ENCODE data around the gene ALDH1A1.
"Not testable (repeated sequence)": the region's sequence is repeated elsewhere in the genome, so short reads cannot be mapped to it uniquely, and the experiment has no call there.

ALDH1A1 gene

DNA sequence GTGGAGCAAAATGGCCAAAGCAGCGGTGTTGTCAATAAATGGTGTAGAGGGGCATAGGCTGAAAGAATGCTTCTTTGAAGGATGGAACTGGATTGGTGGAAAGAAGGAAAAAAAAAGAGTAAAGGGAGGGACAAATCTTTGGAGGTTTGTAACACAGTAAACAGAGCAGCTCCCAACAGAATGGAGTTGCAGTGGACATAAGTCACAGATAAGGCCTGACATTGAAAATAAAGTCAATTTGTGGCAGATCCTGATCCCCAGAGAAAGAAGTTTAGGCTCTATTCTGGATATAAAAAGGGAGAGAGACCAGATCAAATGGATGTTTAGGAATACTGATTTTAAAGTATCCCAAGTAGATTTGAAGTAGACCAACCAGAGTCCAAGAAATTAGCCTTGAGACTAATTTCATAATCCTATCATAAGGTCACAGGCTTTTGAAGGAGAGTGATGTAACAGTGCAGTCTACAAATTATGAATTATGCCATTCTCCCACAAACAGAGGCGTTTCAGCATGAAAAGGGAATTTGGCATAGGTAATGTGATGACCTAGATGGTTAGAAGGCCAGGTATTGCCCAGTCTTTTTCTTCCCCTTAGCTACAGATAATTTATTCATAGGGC is 8.9 kb downstream of the ALDH1A1 start:
- no peak for DNase-seq (ENCODE audit: low read depth in 2 of 3, low spot score in 1 of 3)

DNA sequence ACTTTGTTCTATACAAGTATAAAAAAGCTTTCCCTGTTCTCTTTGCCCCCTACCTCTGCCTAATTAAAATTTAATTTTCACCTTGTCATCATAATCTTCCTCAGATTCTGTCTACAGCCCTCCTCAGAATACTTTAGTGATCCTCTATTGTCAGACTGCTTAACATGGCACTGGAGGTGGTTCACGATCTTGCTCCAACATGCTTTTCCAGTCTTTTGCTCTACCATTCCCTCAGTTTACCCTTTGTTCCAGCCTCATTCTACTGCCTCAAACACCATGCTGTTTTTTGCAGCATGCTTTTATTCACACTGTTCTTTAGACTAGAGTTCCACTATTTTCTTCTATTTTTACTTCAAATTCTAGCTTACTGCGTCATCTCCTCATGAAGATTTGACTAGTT is 10.4 kb downstream of the ALDH1A1 start:
- DNase-seq (ENCODE audit: low read depth in 2 of 3, low spot score in 1 of 3) = no peak

DNA sequence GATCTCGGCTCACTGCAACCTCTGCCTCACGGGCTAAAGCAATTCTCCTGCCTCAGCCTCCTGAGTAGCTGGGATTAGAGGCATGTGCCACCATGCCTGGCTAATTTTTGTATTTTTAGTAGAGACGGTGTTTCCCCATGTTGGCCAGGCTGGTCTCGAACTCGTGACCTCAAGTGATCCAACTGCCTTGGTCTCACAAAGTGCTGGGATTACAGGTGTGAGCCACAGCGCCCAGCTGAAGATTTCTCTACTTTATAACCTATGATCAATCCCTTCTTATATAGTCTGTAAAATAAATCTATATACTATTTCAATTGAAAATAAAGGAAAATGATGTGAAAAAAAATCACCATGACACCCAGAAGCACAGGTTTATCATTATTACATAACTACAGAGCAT is 13.3 kb downstream of the ALDH1A1 start:
- not testable (repeated sequence) for DNase-seq (ENCODE audit: low read depth in 2 of 3, low spot score in 1 of 3)

DNA sequence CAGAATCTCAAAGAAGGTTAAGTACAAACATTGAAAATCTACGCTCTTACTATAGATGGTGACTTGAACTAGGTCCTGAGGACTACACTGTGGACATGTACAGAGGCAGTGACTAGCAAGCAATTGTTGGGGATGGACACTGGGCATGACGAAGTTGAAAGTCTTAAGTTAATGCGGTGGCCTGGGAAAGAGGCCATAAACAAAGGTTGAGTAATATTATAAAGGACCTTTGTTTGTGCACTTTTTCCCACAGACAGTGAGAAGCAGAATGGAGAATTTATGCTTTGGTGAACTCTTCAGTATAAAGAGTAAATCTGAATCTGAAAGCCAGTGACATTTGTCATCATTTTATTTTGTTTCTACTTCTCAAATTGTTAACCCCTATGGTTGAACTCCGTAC is 15.3 kb downstream of the ALDH1A1 start:
- no peak for DNase-seq (ENCODE audit: low read depth in 2 of 3, low spot score in 1 of 3)

DNA sequence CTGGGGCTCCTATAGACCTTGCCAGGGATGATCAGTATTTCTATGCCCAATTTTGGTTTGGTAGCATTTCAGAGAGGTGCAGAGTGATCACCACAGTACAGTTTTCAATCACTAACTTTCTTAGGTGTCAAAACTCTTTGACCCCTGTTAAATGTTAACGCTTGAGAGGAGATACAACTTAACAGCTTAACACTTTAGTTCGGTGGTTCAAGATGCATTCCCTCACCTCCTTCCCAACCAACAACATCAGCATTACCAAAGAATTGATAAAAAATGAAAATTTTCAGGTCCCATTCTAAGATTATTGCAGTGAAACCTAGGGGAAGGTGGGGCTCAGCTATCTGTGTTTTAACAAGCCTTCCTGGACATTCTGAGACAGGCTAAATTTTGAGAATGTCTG is 16.2 kb downstream of the ALDH1A1 start:
- DNase-seq (ENCODE audit: low read depth in 2 of 3, low spot score in 1 of 3) = no peak

DNA sequence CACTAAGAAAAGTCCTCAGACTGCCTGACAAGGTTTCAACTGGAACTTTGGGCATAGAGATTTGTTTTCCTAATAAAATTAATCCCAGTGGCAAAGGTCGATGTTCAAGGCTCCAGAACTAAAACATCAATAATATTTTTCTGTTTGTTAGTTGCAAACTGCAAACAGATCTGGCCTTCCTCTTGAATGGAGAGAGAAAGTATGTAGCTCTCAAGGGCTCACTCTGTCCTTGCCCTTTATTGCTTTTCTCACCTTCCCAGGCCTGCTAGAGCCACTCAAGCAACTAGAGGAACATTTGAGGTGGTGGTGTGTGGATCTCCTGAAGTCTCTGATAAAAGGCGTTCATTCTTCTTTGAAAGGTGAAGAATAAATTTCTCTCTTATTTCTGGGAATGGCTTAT is 16.6 kb downstream of the ALDH1A1 start:
- DNase-seq (ENCODE audit: low read depth in 2 of 3, low spot score in 1 of 3) = no peak

DNA sequence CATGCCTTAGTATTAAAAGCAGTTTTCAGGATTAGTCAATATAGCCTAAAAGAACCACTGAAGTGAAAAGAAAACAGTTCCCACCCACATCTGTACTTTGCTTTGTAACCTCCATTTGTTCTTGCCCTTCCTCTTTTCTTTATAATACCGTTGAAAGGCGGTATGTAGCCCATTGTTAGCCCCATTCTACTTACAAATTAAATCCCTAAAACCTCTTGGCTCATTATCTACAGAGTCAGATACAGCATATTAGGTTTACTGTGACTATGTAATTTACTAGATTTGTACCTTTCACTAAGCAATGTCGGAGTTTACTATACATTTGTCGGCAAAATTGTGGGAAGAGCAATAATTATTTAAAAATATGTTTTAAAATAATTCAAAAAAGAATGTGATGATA is 17.3 kb downstream of the ALDH1A1 start:
- DNase-seq (ENCODE audit: low read depth in 2 of 3, low spot score in 1 of 3) = no peak

DNA sequence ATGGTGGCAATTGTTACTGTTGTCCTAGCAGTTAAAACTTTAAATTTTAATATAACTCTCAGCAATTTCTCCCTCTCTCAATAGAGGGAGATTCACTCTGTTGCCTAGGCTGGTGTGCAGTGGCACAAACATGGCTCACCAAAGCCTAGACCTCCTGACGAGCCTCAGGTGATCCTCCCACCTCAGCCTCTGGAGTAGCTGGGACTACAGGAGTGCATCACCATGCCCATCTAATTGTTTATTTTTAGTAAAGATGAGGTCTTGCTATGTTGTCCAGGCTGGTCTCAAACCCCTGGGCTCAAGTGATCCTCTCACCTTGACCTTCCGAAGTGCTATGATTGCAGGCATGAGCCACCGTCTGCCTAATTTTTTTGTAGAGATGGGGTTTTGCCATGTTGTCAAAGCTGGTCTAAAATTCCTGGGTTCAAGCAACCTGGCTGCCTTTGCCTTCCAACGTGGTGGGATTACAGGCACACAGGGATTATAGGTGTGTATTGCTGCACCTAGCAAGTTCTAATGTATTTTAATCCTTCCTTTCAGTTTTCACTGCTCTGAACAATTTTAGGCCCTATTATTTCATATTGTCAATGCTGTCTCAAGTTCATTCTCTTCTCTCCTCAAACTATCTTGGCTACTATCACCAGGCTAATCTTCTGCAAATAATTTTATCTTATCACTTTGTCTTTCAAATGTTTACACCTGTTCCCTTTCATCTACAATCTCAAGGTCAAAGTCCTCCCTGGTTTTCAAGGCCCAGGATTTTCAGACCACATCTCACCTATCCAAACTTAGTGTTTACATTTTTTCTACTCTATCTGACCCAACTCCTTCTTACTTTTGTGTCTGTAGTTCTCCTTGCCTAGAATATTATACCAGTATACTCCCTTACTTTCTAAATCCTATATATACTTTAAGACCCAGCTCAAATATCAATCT is 18.9 kb downstream of the ALDH1A1 start:
- no peak for DNase-seq (ENCODE audit: low read depth in 2 of 3, low spot score in 1 of 3)

DNA sequence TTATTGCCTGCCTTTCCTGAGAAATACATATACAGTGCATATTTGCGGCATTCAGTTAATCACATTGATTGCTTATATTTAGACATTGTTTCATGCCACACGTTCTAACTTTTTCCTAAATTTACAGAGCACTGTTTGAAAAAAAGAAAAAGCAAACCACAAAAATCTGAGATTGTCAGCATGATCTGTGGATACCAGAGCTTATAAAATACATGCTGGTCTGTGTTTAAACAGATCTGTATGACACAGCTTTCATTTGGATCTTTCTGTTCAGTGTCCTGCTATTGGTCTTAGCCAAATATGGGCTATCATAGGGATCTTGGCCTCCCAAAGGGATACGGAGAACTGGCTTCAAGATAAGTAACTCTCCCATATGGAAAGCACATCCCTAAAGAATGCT is 20.2 kb downstream of the ALDH1A1 start:
- DNase-seq (ENCODE audit: low read depth in 2 of 3, low spot score in 1 of 3) = no peak

DNA sequence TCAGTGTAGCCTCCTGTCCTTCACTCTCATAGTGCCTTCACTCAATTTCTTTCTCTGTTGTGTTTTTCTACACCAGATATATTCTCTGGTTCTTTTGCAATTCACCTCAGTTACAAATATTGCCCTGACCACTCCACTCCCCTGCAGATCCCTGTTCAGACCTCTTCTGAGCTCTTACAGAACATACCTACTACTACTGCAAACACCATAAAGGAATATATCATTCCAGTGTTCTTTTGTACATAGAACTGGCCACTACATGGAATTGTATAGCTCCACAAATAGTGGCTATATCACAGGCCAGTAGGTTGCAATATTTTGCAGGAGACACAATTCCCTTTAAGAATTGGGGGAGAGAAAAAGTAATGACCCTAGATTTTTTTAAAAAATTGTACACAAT is 21.0 kb downstream of the ALDH1A1 start:
- DNase-seq (ENCODE audit: low read depth in 2 of 3, low spot score in 1 of 3) = no peak

DNA sequence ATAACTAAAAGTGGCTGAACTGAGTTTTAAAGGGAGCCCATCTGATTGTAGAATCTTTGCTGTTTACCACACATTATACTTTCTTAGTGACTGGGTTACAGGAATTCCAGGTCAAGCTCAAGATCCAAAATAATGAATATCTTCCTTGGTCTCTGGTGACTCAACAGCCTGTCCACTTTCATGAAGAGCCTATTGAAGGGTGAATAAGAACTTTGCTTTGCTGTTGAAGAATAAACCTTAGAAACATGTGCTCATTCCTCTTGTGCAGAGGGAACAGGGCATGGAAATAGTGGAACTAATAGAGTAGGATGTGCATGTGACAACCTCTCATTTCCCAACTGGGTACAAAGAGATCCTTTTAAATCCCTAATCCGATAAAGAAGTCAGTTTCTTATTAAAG is 21.4 kb downstream of the ALDH1A1 start:
- no peak for DNase-seq (ENCODE audit: low read depth in 2 of 3, low spot score in 1 of 3)

DNA sequence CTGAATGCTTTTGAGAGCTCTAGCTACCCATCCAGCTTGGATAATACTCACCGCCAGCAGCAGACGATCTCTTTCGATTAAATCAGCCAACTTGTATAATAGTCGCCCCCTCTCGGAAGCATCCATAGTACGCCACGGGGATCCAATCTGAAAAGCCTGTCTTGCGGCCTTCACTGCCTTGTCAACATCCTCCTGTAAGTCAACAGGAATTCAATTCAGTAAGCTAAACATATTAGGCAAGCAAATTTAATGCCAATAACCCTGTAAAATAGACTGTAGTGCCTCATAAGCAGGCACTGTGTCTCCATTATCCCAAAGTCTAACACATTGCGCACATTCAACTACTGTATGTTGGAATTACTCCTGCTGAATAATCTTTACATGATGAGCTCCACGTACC is 22.0 kb downstream of the ALDH1A1 start:
- DNase-seq (ENCODE audit: low read depth in 2 of 3, low spot score in 1 of 3) = no peak

DNA sequence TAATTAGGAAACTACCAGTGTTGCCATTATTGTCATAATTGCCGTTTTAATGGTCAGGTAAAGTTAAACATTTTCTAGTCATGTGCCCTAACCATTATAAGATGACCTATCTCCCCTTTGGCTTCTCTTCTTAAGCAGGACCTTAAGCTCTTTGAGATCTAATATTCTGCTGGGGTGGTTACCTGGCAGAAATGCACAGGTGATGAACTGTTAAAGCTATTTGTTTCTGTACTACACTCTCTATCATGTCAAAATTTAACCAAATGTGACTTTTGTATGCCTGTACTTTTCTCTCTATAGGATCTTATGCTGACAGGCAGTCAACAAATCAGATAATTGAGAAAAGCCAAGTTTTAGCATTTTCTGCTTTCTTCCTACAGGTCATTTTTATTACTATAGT is 23.3 kb downstream of the ALDH1A1 start:
- DNase-seq (ENCODE audit: low read depth in 2 of 3, low spot score in 1 of 3) = no peak

DNA sequence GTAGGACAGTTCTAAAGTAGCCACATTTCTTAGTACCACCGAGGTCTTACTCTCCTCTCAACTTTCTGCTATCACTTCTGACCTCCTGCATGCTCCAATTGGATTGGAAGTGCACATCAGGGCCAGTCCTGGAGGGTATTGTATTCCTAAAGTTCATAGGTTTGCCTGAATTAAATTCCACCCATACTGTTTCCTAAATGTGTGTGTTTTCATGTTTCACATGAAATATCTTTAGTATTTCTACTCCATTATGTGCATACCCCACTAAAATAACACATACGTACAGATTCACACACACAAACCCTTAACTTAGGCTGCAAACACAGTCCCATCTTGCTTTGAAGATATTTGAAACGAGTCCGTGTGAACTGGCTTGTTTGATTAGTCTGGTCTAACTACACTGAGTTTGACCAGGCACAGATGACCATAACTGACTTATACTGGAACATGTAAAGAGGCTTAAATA is 24.8 kb downstream of the ALDH1A1 start:
- DNase-seq (ENCODE audit: low read depth in 2 of 3, low spot score in 1 of 3) = no peak

DNA sequence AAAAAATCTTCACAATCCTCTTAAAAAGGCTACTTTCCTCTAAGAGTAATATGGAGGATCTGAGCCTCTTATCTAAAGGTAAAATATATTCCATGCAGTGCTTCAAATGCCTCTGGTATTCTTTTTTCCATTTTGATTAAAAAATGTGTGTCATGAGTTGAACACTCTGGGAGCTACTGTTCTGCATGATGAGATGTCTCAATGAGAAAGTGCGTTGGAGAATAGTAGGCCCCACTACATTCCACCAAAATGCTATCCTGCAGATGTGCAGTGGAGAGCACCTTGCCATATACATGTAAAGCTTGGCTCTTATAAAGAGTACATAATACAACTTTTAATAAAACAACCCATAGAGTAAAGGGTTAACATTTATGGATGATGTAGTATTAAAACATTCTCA is 26.3 kb downstream of the ALDH1A1 start:
- DNase-seq (ENCODE audit: low read depth in 2 of 3, low spot score in 1 of 3) = no peak

DNA sequence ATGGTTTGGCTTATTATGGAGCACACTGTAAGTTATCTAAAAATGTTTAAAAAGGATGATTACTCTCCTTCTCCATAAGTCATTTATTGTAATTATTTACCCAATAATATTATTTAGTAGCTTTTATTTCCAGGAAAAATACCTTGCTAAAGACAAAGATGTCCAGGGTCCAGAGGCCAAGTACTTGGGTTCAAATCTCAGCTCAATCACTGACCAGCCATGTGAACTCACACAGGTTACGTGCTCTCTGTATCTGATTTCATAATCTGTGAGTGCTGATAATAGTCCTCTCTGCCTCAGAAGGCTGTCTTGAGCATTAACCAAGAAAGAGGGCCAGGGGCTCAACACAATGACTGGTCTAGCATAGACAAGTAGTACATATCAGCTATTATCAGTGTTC is 27.0 kb downstream of the ALDH1A1 start:
- no peak for DNase-seq (ENCODE audit: low read depth in 2 of 3, low spot score in 1 of 3)

DNA sequence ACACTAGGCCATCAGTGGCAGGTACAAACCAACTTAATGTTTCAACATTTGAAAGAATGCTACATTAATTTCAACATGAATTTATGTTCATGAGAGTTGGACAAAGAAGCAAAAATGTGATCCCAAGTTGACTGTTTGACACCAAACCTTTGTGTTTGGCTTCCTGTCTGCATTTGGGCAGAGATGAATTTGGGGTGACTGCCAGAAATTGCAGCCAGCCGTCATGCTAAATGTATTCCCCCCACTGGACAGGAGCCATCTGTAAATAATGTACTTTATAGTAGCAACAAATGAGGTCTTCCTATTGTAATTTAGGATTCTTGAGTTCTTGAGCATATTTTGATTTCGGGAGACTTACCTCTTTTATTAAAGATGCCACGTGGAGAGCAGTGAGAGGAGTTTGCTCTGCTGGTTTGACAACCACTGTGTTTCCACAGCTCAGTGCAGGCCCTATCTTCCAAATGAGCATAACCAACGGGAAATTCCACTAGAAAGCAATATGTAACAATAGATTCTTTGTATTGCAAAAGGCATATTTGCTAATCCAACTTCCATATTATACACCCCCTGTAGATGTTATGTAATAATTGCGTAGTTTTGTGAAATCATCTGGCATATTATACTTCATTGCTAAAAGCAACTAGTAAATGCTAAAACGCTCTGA is 27.6 kb downstream of the ALDH1A1 start:
- no peak for DNase-seq (ENCODE audit: low read depth in 2 of 3, low spot score in 1 of 3)

DNA sequence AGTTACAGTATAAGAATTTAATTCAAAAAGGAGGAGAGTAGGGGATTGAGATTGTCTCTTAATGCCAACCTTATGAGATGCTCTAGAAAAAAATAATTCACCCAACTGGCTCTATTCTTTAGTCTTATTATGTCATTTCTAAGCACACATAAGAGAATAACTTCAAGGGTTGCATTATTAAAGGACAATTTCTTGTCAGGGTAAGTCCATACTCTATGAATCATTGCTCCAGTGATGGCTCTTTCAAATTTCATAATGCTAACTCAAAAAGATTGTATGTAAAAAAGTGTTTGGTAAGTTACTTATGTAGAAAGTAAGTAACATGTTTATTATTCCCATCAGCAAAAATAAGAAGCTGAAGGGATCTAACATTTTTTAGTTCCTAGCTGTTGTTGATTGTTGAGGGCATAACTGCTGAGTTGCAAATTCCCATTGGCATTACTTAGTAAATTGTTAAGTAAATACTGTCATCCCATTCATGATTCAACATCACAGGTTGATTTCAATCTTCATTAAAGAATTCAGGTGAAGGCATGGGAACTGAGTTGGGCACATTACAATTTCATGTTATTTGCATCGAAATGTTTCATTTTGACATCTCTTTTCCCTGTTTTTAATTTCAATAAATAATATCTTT is 28.6 kb downstream of the ALDH1A1 start:
- no peak for DNase-seq (ENCODE audit: low read depth in 2 of 3, low spot score in 1 of 3)

DNA sequence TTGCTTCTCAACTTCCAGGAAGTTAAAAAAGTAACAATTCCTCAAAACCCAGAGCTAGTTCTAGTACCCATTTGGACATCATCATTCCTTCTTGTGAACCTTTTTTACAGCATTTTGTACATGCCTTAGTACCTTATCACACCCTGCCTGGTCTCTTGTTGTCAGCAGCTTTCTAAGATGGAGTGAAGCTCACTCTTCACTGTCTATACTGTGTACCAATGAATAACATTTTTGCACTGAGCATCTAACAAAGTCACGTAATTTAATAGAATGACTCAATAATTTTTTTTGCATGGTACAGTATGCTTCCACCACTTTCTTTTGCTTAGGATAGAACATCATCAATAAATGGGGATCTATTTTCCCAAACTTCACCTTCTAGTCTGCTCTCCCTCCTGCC is 29.8 kb downstream of the ALDH1A1 start:
- no peak for DNase-seq (ENCODE audit: low read depth in 2 of 3, low spot score in 1 of 3)

DNA sequence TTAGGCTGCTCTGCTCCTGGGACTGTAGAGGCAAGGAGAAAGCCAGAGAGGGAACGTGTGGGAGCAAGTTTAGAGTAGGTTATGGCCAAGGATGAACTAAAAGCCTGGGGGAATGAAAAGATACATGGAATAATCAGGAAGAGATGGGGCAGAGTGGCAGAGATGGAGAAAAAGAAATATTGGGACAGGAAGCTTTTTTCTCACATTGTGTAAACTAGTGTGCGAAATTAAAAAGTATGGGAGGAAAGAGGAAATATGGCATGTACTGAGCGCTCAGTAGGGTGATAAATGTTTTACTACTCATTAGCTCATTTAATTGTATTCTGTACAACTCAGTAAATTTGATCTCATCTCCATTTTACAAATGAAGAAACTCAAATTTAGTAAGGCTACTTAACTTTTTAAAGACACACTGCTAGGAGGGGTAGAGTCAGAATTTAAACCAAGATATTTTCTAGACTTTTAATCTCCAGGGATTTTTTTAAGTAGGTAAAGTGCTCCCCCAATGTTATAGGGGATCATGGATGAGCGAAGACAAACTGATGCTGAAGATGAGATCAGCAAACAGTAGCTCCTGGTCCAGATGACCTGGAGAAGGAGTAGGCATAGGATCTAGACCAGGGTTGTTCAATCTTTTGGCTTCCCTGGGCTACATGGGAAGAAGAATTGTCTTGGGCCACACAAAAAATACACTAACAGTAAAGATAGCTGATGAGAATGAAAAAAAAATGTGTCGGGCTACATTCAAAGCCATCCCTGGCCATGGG is 30.8 kb downstream of the ALDH1A1 start:
- DNase-seq (ENCODE audit: low read depth in 2 of 3, low spot score in 1 of 3) = no peak
